Measurements from ENCODE around the gene RBL2. TPM values are rescaled to one million over a fixed set of nuclear protein-coding genes. Genes with fewer than 3 reads are reported as not detected.

Gene RBL2
- total RNA-seq, 1 donor from 2014 or later: 38.0 TPM

DNA sequence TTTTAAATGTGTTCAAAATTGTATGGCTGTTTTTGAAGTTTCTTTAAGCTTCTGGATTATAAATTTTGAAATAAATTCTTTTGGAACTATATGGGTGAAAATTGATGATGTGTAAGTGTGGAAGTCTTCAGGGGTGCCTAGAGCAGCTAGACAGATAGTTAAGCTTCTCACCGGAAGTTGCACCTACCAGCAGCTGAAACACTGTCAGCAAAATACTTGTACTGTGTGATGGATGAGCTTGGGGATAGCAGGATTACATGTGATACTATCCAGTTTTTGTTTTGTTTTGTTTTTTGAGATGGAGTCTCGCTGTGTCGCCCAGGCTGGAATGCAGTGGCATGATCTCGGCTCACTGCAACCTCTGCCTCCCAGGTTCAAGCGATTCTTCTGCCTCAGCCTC is 19.7 kb downstream of the RBL2 start:
- H3K27ac Mint-ChIP-seq (ENCODE audit: unreplicated experiment): no peak overlapping the region
- peaks cover 8% of the 10 kb centered on the region for H3K4me1 Mint-ChIP-seq (ENCODE audit: unreplicated experiment)
- H3K36me3 Mint-ChIP-seq (ENCODE audit: low read depth, unreplicated experiment): peaks cover 20% of the 10 kb centered on the region
- no peak for DNase-seq (ENCODE audit: low spot score)
- H3K9me3 Mint-ChIP-seq (ENCODE audit: unreplicated experiment): no peaks in the 10 kb centered on the region
- no peak overlapping the region for H3K4me3 Mint-ChIP-seq (ENCODE audit: unreplicated experiment)
- no peaks in the 10 kb centered on the region for H3K27me3 Mint-ChIP-seq (ENCODE audit: unreplicated experiment)
- TF ChIP-seq CTCF (IDR thresholded peaks at IDR 0.05; ENCODE audit: unreplicated experiment): no peak

DNA sequence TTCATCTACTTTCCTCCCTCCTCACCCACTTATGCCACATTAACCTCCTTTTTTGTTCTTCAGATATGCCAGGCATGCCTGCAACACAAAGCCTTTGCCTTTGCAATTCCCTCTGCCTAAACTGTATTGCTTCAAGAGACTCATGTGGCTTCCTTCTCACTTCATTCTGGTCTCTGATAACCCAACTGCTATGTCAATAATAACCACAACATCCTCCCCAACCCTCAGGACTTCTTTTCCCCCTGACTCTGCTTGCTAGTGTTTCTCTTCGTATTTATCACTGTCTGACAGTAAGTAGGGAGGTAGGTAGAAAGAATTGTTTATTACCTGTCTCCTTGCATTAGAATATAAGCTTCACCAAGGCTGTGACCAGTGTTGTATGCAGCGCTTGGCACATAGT is 22.4 kb downstream of the RBL2 start:
- H3K27me3 Mint-ChIP-seq (ENCODE audit: unreplicated experiment): no peaks in the 10 kb centered on the region
- no peak overlapping the region for H3K4me3 Mint-ChIP-seq (ENCODE audit: unreplicated experiment)
- H3K27ac Mint-ChIP-seq (ENCODE audit: unreplicated experiment): no peak overlapping the region
- no peak for DNase-seq (ENCODE audit: low spot score)
- peaks cover 8% of the 10 kb centered on the region for H3K4me1 Mint-ChIP-seq (ENCODE audit: unreplicated experiment)
- TF ChIP-seq CTCF (IDR thresholded peaks at IDR 0.05; ENCODE audit: unreplicated experiment): no peak
- H3K36me3 Mint-ChIP-seq (ENCODE audit: low read depth, unreplicated experiment): peaks cover 18% of the 10 kb centered on the region
- no peaks in the 10 kb centered on the region for H3K9me3 Mint-ChIP-seq (ENCODE audit: unreplicated experiment)

DNA sequence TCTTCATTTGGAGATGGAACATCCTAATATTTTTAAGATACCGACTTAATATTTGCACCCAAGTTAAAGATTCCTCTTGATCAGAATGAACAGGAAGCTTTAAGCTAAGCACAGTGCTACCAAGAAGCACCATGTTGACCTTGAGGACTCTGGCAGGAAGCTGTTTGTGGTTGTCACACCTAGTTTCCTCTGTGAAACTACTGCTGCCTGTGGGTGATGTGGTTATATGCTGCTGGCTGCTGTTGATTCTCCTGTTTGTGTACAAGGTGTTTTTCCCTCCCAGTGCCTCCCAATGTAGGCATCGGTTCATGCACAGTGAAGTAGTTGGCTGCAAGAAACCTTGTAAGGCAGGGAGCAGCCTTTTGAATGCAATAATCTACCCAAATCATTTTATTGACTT is 23.4 kb downstream of the RBL2 start:
- H3K27me3 Mint-ChIP-seq (ENCODE audit: unreplicated experiment): no peaks in the 10 kb centered on the region
- no peak for TF ChIP-seq CTCF (IDR thresholded peaks at IDR 0.05; ENCODE audit: unreplicated experiment)
- no peak overlapping the region for H3K27ac Mint-ChIP-seq (ENCODE audit: unreplicated experiment)
- peaks cover 8% of the 10 kb centered on the region for H3K4me1 Mint-ChIP-seq (ENCODE audit: unreplicated experiment)
- no peaks in the 10 kb centered on the region for H3K9me3 Mint-ChIP-seq (ENCODE audit: unreplicated experiment)
- H3K36me3 Mint-ChIP-seq (ENCODE audit: low read depth, unreplicated experiment): peaks cover 18% of the 10 kb centered on the region
- H3K4me3 Mint-ChIP-seq (ENCODE audit: unreplicated experiment): no peak overlapping the region
- DNase-seq (ENCODE audit: low spot score): no peak

- H3K27ac Mint-ChIP-seq (ENCODE audit: unreplicated experiment): no peak overlapping the region
- no peak for DNase-seq (ENCODE audit: low spot score)
- H3K4me1 Mint-ChIP-seq (ENCODE audit: unreplicated experiment): peaks cover 8% of the 10 kb centered on the region
- H3K4me3 Mint-ChIP-seq (ENCODE audit: unreplicated experiment): no peak overlapping the region
- H3K36me3 Mint-ChIP-seq (ENCODE audit: low read depth, unreplicated experiment): peaks cover 18% of the 10 kb centered on the region
- H3K9me3 Mint-ChIP-seq (ENCODE audit: unreplicated experiment): no peaks in the 10 kb centered on the region
- no peak for TF ChIP-seq CTCF (IDR thresholded peaks at IDR 0.05; ENCODE audit: unreplicated experiment)
- no peaks in the 10 kb centered on the region for H3K27me3 Mint-ChIP-seq (ENCODE audit: unreplicated experiment)
Measured at GRCh38 chr16:53458635-53459034, 24.4 kb downstream of the RBL2 start.

DNA sequence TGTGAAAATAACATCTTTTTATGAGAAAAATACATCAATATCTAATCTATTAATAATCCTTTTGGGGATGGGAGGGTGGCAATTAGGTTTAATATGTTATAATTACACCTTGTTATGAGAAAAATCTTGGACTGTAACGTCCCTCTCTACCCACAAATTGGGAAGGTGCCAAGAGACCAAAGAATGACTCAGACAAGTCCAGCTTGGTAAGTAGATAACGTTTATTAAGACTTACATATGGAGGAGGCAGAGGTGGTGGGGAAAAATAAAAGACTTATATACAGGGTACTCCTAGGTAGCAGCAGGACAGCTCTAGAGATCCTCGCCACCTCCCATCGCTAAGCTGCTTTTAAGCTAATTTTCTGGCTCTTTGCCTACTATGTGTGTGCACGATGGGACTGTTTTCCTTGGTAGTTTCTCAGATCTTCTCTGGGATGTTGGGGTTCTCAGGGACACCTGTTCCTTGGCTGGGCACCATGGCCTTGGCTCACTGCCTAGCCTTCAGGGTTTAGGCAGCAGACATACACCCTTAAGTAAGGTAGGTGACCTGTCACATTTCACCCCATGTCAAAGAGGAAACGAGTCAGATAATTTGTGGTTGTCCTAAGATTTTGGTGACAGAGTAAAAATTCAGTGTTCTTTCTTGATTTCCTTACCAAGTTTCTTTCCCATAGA is 31.5 kb downstream of the RBL2 start:
- H3K36me3 Mint-ChIP-seq (ENCODE audit: low read depth, unreplicated experiment): peaks cover 7% of the 10 kb centered on the region
- H3K27me3 Mint-ChIP-seq (ENCODE audit: unreplicated experiment): no peaks in the 10 kb centered on the region
- no peak overlapping the region for H3K27ac Mint-ChIP-seq (ENCODE audit: unreplicated experiment)
- H3K4me1 Mint-ChIP-seq (ENCODE audit: unreplicated experiment): no peaks in the 10 kb centered on the region
- TF ChIP-seq CTCF (IDR thresholded peaks at IDR 0.05; ENCODE audit: unreplicated experiment): no peak
- DNase-seq (ENCODE audit: low spot score): no peak
- no peaks in the 10 kb centered on the region for H3K9me3 Mint-ChIP-seq (ENCODE audit: unreplicated experiment)
- H3K4me3 Mint-ChIP-seq (ENCODE audit: unreplicated experiment): no peak overlapping the region

Data from endothelial cell (in vitro differentiated cells).